K562 (cell line): ENCODE measurements around the gene ERICH2. TPM values are rescaled to one million over a fixed set of nuclear protein-coding genes. Genes with fewer than 3 reads are reported as not detected.

ENCODE experiments used
- BHLHE40 ChIP-seq: IDR thresholded peaks from 2 replicates; pipeline ENCODE4 v1.6.1; 2011; ENCODE audit warnings: low read length, improper control_type of control experiment
- CREB3L1 ChIP-seq: fragments of 450-650 bp; IDR thresholded peaks from 2 replicates; pipeline ENCODE4 v1.6.1; 2014; ENCODE audit warnings: low read depth, mild to moderate bottlenecking, moderate library complexity, borderline replicate concordance
- CREM ChIP-seq: IDR thresholded peaks from 2 replicates; pipeline ENCODE4 v1.6.1; 2014; ENCODE audit warnings: antibody characterized with exemption, low read depth
- DPF2 ChIP-seq: fragments of 450-650 bp; IDR thresholded peaks from 2 replicates; pipeline ENCODE4 v1.6.1; 2016
- HDAC2 ChIP-seq: fragments of 450-650 bp; IDR thresholded peaks from 2 replicates; pipeline ENCODE4 v1.6.1; 2016; ENCODE audit warnings: mild to moderate bottlenecking
- HDAC3 ChIP-seq: fragments of 450-650 bp; IDR thresholded peaks from 2 replicates; pipeline ENCODE4 v1.6.1; 2018; ENCODE audit warnings: borderline replicate concordance, mild to moderate bottlenecking, moderate library complexity; ENCODE audit not compliant: partially characterized antibody
- MEIS2 ChIP-seq: fragments of 450-650 bp; IDR thresholded peaks from 2 replicates; pipeline ENCODE4 v1.6.1; 2014; ENCODE audit warnings: mild to moderate bottlenecking; ENCODE audit not compliant: partially characterized antibody
- POLR2A ChIP-seq: fragments of 450-650 bp; conservative IDR thresholded peaks from 2 replicates; pipeline ENCODE4 v1.6.1; 2016
- PRDM10 ChIP-seq: fragments of 450-650 bp; IDR thresholded peaks from 2 replicates; pipeline ENCODE4 v1.6.1; 2018; ENCODE audit not compliant: partially characterized antibody
- PREB ChIP-seq: sonication (generic); formaldehyde crosslinking; IDR thresholded peaks from 2 replicates; pipeline ENCODE4 v1.8.1; 2023; ENCODE audit warnings: mild to moderate bottlenecking, missing genetic modification reagents
- SOX6 ChIP-seq: fragments of 450-650 bp; IDR thresholded peaks from 2 replicates; pipeline ENCODE4 v1.6.1; 2014; ENCODE audit warnings: mild to moderate bottlenecking
- ZFPM2 ChIP-seq: fragments of 250-450 bp; sonication (Bioruptor Pico); IDR thresholded peaks from 2 replicates; pipeline ENCODE4 v1.5.1; 2022; ENCODE audit warnings: mild to moderate bottlenecking
- polyA plus RNA-seq, 8 experiments: library from polyadenylated mRNA; depleted of rRNA in 4 of 8; stranded (reverse) in 5 of 8; unstranded in 3 of 8; fragments of >200 nt; fragmentation: Nextera tagmentation in 2 of 8; fragmentation: Illumina TruSeq in 1 of 8; extraction: Ambion mirVana in 2 of 8; extraction: Trizol in 1 of 8; gene quantifications; 2 replicates each; pipeline versions ENCODE4 v1.2.1 to v1.2.3, GENCODE V29; 2011 to 2014; ENCODE audit warnings: inconsistent platforms in 1 of 8, missing spikeins in 1 of 8
- total RNA-seq, 7 experiments: library from RNA; depleted of rRNA in 6 of 7; stranded (reverse); fragments of >200 nt in 6 of 7; fragmentation: Illumina TruSeq in 2 of 7; extraction: Trizol in 2 of 7; gene quantifications; 2 replicates each; pipeline versions ENCODE4 v1.2.1 to v1.2.3, GENCODE V29; 2011 to 2021; ENCODE audit warnings: low replicate concordance in 1 of 7
- TF ChIP-seq, protein P1 (sequence below): sonication (generic); formaldehyde crosslinking; IDR thresholded peaks from 2 replicates; pipeline ENCODE4 v1.8.1; 2023; ENCODE audit warnings: mild to moderate bottlenecking, missing genetic modification reagents
- TF ChIP-seq, protein P2 (sequence below), 2 experiments: fragments of 450-650 bp in 1 of 2; sonication (generic) in 1 of 2; formaldehyde crosslinking in 1 of 2; IDR thresholded peaks in 1 of 2; conservative IDR thresholded peaks in 1 of 2; 2 replicates each; pipeline versions ENCODE4 v1.6.1 to v1.8.1; 2016 to 2023; ENCODE audit warnings: mild to moderate bottlenecking in 2 of 2, moderate library complexity in 2 of 2, inconsistent platforms in 1 of 2, missing genetic modification reagents in 1 of 2
- TF ChIP-seq, protein P3 (sequence below): fragments of 450-650 bp; formaldehyde crosslinking; IDR thresholded peaks from 2 replicates; pipeline ENCODE4 v1.4.0; 2020; ENCODE audit warnings: mild to moderate bottlenecking, moderate library complexity

The ERICH2 gene
- total and polyA plus RNA-seq, 9 of the 15 experiments (the other 6 are each of a cell fraction or from before 2014, with no cell fraction given), result 0.85 to 2.4 (median 1.6) TPM

DNA sequence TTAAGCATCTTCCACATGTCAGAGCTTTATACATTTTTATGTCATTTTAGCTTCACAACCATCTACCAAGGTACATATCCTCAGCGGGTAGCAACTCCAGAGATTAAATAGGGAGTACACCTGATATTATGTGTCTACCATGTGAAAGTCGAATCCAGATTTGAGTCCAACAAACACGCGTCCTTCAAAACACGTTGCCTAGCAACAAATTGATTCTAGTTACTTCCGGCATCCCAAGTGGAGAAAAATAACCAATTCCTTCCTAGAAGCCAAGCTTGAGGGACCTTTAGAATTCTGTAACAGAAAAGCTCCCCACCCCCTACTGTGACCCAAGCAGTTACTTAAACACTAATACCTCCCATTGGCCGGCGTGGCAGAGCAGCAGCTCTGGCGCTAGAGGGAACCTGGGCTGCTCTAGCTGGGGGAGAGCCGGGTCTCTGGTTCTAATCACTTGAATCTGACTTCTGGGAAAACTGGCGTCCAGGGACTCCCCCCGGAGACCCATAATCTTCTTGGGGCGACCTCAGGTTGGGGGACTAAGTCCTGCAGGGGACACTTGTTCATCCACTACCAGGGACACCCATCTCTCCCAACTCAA, at the start of gene ERICH2 (continued):
- TF ChIP-seq PREB (CRISPR knock-in tag), result no peak
- peak; percentile 72 for TF ChIP-seq DPF2
- TF ChIP-seq HDAC3, result peak; percentile 27
- peak; percentile 12 for TF ChIP-seq PRDM10
- TF ChIP-seq, protein P1, sequence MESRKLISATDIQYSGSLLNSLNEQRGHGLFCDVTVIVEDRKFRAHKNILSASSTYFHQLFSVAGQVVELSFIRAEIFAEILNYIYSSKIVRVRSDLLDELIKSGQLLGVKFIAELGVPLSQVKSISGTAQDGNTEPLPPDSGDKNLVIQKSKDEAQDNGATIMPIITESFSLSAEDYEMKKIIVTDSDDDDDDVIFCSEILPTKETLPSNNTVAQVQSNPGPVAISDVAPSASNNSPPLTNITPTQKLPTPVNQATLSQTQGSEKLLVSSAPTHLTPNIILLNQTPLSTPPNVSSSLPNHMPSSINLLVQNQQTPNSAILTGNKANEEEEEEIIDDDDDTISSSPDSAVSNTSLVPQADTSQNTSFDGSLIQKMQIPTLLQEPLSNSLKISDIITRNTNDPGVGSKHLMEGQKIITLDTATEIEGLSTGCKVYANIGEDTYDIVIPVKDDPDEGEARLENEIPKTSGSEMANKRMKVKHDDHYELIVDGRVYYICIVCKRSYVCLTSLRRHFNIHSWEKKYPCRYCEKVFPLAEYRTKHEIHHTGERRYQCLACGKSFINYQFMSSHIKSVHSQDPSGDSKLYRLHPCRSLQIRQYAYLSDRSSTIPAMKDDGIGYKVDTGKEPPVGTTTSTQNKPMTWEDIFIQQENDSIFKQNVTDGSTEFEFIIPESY (CRISPR knock-in tag), result 0 out of 2 replicates have a peak, but pooled peaks have one; percentile 36
- peak; percentile 36; the same call in 1 of the 2 replicates for TF ChIP-seq SOX6
- TF ChIP-seq, protein P2, sequence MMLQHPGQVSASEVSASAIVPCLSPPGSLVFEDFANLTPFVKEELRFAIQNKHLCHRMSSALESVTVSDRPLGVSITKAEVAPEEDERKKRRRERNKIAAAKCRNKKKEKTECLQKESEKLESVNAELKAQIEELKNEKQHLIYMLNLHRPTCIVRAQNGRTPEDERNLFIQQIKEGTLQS (IDR thresholded peaks at IDR 0.05), result no peak
- TF ChIP-seq, protein P2 (CRISPR knock-in tag; conservative IDR thresholded peaks at IDR 0.05), result peak; percentile 80
- no peak for TF ChIP-seq ZFPM2
- no peak for TF ChIP-seq POLR2A
- TF ChIP-seq CREB3L1, result peak; percentile 75; the same call in 1 of the 2 replicates
- peak; percentile 72; the same call in 1 of the 2 replicates for TF ChIP-seq HDAC2
- TF ChIP-seq, protein P3, sequence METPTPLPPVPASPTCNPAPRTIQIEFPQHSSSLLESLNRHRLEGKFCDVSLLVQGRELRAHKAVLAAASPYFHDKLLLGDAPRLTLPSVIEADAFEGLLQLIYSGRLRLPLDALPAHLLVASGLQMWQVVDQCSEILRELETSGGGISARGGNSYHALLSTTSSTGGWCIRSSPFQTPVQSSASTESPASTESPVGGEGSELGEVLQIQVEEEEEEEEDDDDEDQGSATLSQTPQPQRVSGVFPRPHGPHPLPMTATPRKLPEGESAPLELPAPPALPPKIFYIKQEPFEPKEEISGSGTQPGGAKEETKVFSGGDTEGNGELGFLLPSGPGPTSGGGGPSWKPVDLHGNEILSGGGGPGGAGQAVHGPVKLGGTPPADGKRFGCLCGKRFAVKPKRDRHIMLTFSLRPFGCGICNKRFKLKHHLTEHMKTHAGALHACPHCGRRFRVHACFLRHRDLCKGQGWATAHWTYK (CRISPR knock-in tag), result no peak
- peak; percentile 2 for TF ChIP-seq MEIS2
- TF ChIP-seq BHLHE40, result 0 out of 2 replicates have a peak, but pooled peaks have one; percentile 17
- TF ChIP-seq CREM, result no peak
